ENCODE measurements around the gene AGTR1.
A peak's percentile ranks its signal among the peaks of the same experiment; 100 is the strongest.

The AGTR1 gene

DNA sequence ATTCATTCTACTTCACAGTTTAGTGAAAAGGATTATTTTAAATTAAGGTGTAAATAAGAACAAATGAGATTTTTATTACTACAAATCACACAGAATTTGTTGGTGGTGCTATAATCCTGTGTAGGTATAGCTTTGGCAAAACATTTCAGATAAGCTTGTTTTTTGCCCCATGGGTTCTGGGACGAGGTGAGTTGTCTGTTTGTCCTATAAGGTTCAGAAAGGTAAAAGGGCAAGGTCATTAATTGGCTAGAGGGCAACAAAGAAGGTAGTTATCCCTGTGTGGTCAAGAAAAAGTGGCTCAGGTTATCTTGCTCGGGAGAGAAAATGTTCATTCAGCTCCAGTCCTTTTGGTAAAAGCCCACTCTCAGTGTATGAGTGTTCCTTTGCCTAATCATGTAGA is 23.2 kb downstream of the AGTR1 start:
- TF ChIP-seq, protein P1, sequence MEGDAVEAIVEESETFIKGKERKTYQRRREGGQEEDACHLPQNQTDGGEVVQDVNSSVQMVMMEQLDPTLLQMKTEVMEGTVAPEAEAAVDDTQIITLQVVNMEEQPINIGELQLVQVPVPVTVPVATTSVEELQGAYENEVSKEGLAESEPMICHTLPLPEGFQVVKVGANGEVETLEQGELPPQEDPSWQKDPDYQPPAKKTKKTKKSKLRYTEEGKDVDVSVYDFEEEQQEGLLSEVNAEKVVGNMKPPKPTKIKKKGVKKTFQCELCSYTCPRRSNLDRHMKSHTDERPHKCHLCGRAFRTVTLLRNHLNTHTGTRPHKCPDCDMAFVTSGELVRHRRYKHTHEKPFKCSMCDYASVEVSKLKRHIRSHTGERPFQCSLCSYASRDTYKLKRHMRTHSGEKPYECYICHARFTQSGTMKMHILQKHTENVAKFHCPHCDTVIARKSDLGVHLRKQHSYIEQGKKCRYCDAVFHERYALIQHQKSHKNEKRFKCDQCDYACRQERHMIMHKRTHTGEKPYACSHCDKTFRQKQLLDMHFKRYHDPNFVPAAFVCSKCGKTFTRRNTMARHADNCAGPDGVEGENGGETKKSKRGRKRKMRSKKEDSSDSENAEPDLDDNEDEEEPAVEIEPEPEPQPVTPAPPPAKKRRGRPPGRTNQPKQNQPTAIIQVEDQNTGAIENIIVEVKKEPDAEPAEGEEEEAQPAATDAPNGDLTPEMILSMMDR (IDR thresholded peaks at IDR 0.05; ENCODE audit: unreplicated experiment in 3 of 3): no peak
- Mint-ChIP-seq H3K4me3 (no peak overlapping the region), H3K27ac (peak overlapping the region in 2 of 3 experiments; percentile 17 to 81), H3K27me3 (ENCODE audit: low read depth) (no peaks in the 10 kb centered on the region), H3K36me3 (ENCODE audit: low read depth) (no peaks in the 10 kb centered on the region), H3K4me1 (peaks cover 34% of the 10 kb centered on the region), H3K9me3 (no peaks in the 10 kb centered on the region)

DNA sequence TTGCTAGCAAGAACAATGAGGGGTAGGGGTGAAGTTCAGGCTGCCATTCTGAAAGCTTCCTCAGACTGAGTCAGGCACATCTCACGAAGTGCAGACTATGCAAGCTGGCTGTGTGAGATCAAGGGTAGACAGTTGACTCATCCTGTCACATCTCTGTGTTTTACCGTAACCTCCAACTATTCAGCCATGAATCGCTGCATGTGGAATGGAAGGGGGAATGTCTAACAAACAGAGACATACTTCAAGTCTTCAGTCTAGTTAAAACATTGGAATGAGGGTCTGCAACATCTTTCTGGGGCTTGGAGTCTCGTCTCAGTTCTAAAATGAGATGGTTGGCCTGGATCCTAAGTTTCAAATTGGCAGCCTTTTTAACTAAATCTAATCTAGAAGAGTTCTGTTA is 25.9 kb downstream of the AGTR1 start:
- Mint-ChIP-seq H3K4me1 (peaks cover 34% of the 10 kb centered on the region), H3K4me3 (no peak overlapping the region), H3K27me3 (ENCODE audit: low read depth) (no peaks in the 10 kb centered on the region), H3K36me3 (ENCODE audit: low read depth) (no peaks in the 10 kb centered on the region), H3K27ac (peak overlapping the region; percentile 8 to 82 (median 62)), H3K9me3 (no peaks in the 10 kb centered on the region)
- TF ChIP-seq, protein P1 (IDR thresholded peaks at IDR 0.05; ENCODE audit: unreplicated experiment in 3 of 3): no peak

DNA sequence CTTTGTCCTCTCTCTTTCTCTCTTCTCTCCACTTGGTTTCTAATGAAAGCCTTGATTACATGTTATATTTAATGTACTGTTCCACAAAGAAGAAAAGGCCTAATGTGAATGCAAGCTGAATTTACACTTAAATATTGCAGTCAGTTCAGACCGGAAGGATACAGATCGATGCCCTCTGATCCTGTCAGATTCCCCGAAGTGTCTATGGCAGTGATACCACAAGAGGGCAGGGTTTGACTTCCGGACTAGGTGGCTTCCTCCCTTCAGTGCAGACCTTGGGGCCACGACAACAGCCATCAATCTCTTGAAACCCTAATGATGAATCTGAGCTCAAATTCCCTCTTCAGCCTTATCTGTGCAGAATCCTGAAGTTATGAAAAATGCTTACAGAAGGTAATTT is 29.5 kb downstream of the AGTR1 start:
- Mint-ChIP-seq H3K4me1 (peaks cover 11% of the 10 kb centered on the region), H3K27me3 (ENCODE audit: low read depth) (no peaks in the 10 kb centered on the region), H3K4me3 (no peak overlapping the region), H3K36me3 (ENCODE audit: low read depth) (no peaks in the 10 kb centered on the region), H3K27ac (peak overlapping the region; percentile 2 to 46 (median 2)), H3K9me3 (no peaks in the 10 kb centered on the region)
- TF ChIP-seq, protein P1 (IDR thresholded peaks at IDR 0.05; ENCODE audit: unreplicated experiment in 3 of 3): peak; percentile 28 to 51 (median 30)

DNA sequence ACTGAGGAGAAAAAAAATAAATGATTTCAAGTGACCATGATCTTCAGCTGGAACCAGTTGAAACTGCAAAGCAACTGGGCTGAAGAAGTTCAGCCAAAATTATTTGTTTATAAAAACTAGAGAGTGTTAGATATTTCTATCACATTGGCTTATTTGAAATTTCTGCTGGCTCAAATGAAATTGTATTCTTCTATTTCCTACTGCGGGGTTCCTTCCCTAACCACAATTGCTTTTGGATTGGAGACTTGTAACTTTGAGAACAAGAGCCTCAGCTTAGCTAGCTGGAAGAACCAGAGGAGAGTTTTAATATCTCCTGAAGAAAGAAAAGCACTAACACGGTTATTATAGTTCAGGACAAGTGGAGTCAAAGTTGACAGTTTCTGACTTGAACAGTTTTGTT is 31.1 kb downstream of the AGTR1 start:
- Mint-ChIP-seq H3K4me1 (peaks cover 8% of the 10 kb centered on the region), H3K36me3 (ENCODE audit: low read depth) (no peaks in the 10 kb centered on the region), H3K9me3 (no peaks in the 10 kb centered on the region), H3K27ac (no peak overlapping the region), H3K27me3 (ENCODE audit: low read depth) (no peaks in the 10 kb centered on the region), H3K4me3 (no peak overlapping the region)
- TF ChIP-seq, protein P1 (IDR thresholded peaks at IDR 0.05; ENCODE audit: unreplicated experiment in 3 of 3): no peak

DNA sequence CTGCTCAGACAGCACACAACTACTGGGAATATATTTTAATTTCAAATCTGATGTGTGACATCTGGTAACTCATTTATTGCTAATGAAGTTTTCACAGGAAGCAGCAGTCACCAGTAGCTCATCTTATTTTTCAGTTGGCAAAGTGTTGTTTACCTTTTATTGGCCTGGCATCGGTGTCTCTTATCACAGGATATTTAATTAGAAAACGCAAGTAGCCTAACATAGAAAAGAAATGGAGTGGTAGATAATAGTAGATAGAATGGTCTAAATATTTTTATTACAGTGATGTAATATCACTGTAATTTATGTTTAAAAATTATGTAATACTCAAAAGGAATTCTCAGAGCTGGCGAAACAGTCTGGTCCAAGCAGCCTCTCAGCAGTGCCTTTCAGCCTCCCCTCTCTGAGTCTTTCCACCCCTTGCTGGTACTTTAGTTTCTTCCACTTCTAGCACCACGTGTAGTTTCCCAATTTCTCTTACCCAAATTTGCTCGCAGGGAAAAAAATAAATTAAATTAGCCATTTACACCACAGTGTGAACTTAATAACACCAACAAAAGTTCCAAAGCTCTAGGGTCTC is 31.9 kb downstream of the AGTR1 start:
- H3K4me3 Mint-ChIP-seq: no peak overlapping the region
- H3K36me3 Mint-ChIP-seq (ENCODE audit: low read depth): no peaks in the 10 kb centered on the region

DNA sequence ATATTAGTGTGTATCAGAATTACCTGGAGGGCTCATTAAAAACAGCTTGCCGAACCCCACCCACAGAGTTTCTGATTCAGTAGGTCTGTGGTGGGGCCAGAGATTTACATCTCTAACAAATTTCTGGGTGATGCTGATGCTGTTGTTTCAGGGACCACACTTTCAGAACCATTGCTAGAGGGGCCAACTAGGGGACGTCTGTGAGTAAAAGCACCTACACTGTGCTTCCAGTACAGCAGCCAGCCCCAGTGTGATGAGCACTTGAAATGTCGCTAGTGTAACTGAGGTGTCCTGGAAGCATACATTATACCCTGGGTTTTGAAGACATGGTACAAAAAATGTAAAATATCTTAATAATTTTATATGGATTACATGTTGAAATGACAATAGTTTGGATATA is 33.0 kb downstream of the AGTR1 start:
- Mint-ChIP-seq H3K27me3 (ENCODE audit: low read depth) (no peaks in the 10 kb centered on the region), H3K4me1 (peaks cover 10% of the 10 kb centered on the region), H3K27ac (no peak overlapping the region), H3K9me3 (no peaks in the 10 kb centered on the region), H3K36me3 (ENCODE audit: low read depth) (no peaks in the 10 kb centered on the region), H3K4me3 (no peak overlapping the region)
- TF ChIP-seq, protein P1 (IDR thresholded peaks at IDR 0.05; ENCODE audit: unreplicated experiment in 3 of 3): no peak

More for the DNA sequence above, 31.9 kb downstream of the AGTR1 start:
- TF ChIP-seq, protein P1 (IDR thresholded peaks at IDR 0.05; ENCODE audit: unreplicated experiment in 3 of 3): no peak
- peaks cover 10% of the 10 kb centered on the region for H3K4me1 Mint-ChIP-seq
- no peak overlapping the region for H3K27ac Mint-ChIP-seq
- no peaks in the 10 kb centered on the region for H3K9me3 Mint-ChIP-seq
- H3K27me3 Mint-ChIP-seq (ENCODE audit: low read depth): no peaks in the 10 kb centered on the region

Data from nephron (organoid).